ENCODE data around the gene ZNF266. TPM values are rescaled to one million over a fixed set of nuclear protein-coding genes. Genes with fewer than 3 reads are reported as not detected.

ZNF266 gene
- total and polyA plus RNA-seq, 2 of the 8 experiments (the other 6 are each of a cell fraction or from before 2014, with no cell fraction given), result 6.6 to 15.3 TPM

DNA sequence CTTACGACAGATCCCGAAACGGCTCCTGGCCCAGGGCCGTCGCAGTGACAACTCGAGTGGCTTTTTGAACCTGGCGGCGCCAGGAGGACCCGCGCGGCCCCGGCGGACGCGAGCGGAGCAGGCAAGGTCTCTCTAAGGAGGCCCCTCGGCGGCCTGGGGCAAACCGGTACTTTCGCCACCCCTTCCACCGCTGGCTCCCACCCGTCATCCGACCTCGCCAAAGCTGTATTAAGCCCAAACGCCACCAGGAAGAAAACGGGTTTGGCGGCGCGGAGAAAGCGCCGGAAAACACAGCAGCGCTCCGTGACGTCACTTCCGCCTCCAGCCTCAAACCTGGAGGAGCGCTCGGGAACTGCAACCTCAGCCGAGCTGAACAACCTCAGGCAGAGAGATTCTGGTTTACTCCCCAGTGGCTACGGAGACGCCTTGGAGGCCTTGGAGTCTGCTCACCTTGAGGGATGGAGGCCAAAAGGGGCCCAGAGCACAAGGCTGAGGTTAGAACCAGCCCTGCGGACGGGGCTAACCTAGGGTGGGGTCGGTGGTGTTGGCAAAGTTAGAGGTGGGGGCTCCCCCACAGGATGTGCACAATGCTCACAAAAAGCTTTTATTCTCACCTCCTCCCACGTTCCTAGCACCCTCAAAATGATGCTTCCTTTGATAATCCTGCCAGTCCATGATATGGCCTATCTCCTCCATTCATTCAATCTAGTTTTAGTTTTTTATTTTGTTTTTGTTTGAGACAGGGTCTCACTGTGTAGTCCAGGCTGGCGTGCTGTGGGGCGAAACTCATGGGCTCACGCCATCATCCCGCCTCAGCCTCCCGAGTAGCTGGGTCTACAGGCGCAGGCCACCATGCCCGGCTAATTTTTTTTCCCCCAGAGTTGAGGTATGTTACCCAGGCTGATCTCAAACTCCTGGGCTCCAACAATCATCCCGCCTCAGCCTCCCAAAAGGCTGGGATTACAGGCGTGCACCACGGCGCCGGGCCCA lies at the start of gene ZNF266 (continued):
- TF ChIP-seq, protein P1, sequence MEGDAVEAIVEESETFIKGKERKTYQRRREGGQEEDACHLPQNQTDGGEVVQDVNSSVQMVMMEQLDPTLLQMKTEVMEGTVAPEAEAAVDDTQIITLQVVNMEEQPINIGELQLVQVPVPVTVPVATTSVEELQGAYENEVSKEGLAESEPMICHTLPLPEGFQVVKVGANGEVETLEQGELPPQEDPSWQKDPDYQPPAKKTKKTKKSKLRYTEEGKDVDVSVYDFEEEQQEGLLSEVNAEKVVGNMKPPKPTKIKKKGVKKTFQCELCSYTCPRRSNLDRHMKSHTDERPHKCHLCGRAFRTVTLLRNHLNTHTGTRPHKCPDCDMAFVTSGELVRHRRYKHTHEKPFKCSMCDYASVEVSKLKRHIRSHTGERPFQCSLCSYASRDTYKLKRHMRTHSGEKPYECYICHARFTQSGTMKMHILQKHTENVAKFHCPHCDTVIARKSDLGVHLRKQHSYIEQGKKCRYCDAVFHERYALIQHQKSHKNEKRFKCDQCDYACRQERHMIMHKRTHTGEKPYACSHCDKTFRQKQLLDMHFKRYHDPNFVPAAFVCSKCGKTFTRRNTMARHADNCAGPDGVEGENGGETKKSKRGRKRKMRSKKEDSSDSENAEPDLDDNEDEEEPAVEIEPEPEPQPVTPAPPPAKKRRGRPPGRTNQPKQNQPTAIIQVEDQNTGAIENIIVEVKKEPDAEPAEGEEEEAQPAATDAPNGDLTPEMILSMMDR (IDR thresholded peaks at IDR 0.05; ENCODE audit: control extremely low read depth in 1 of 3, insufficient read depth in 1 of 3, low read depth in 1 of 3, low read length in 3 of 3), result peak; percentile 37 to 47 (median 44)
- TF ChIP-seq ATF2 (IDR thresholded peaks at IDR 0.05; ENCODE audit: low read length) (no peak), YY1 (IDR thresholded peaks at IDR 0.05; ENCODE audit: low read depth, low read length) (no peak), RBBP5 (IDR thresholded peaks at IDR 0.05; ENCODE audit: borderline replicate concordance, low read depth, low read length) (peak; percentile 78; the same call in 1 of the 2 replicates), MAFK (IDR thresholded peaks at IDR 0.05; ENCODE audit: low read depth, low read length) (no peak), RXRA (IDR thresholded peaks at IDR 0.05; ENCODE audit: insufficient read depth, low read depth, low read length) (no peak), TEAD4 (IDR thresholded peaks at IDR 0.05; ENCODE audit: low read depth, low read length) (no peak), CTBP2 (IDR thresholded peaks at IDR 0.05; ENCODE audit: borderline replicate concordance, insufficient read depth, insufficient read length, low read length) (no peak), EZH2 (IDR thresholded peaks at IDR 0.05; ENCODE audit: low read depth, low read length, severe bottlenecking) (no peak), E2F6 (IDR thresholded peaks at IDR 0.05) (no peak; the same call in 1 of the 2 replicates), BRCA1 (IDR thresholded peaks at IDR 0.05; ENCODE audit: low read depth, low read length) (no peak), SP2 (IDR thresholded peaks at IDR 0.05; ENCODE audit: low read length) (no peak)
